ENCODE data around the gene TNFRSF25.
A peak's percentile ranks its signal among the peaks of the same experiment; 100 is the strongest.
"Not testable (repeated sequence)": the region's sequence is repeated elsewhere in the genome, so short reads cannot be mapped to it uniquely, and the experiment has no call there.

Gene TNFRSF25

DNA sequence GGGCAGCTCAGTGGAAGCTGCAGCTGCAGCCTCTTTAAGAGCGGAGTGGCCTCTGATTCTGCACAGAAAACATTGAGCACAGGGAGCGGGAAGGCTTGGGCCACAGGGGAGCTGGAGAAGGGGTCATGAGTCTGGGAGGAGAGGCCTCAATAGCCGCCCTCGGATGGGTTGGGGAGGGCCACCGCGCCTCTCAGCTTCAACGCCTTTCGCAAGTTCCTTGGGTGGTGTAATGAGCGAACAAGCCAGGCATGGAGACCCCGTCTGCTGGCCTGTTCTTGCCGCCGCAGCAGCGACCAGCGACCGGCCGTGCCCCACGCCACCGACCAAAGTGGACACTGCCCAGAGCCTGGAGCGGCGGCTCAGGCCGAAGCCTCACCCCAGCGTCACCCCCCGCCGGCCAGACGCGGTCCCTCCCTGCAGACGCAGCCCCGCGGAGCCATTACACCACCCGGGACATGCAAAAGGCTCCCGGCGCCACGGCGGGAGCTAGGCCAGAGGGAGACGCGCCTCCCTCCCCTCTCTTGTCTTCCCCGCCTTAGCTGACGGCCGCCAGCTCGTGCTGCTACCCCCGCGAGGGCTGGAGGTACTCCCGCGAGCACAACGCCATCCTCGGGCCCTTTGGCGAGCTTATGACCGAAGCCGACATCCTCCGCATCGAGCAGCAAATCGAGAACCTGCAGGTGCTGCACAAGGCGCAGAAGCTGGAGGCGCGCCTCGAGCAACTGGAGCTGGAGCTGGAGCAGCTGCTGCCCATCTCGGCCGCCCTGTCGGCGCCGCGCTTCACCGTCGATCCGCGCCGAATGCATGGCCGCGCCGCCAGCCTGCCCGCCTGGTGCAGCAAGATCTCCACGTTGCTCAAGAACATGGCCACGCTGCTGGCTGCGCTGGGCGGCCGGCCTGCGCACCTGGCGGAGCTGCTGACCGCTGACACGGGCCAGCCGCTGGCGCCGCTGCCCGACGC, 11.8 kb downstream of the TNFRSF25 start:
- DNase-seq (ENCODE audit: low spot score); FAIRE-seq: not testable (repeated sequence)

DNA sequence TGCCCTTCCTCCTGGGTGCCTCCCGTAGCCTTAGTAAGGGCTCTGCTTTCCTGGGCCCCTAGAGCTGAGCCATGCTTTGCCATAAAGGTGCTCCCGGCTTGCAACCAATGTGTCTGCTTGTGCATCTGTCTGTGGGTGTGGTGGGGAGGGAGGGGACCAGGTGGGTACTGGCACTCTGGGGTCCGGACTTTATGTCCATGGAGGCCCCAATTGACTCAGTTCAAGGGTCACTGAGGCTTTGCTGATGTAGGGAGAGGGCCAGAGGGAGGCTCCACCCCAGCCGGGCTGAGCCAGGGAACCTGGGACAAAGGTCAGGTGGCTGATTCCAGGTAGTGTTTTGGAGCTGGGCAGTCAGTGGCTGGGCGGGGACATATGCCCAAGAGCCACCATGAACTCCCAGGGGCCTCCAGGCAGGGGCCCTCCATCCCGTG, 15.0 kb downstream of the TNFRSF25 start:
- DNase-seq (ENCODE audit: low spot score) (no peak), FAIRE-seq (no peak)

DNA sequence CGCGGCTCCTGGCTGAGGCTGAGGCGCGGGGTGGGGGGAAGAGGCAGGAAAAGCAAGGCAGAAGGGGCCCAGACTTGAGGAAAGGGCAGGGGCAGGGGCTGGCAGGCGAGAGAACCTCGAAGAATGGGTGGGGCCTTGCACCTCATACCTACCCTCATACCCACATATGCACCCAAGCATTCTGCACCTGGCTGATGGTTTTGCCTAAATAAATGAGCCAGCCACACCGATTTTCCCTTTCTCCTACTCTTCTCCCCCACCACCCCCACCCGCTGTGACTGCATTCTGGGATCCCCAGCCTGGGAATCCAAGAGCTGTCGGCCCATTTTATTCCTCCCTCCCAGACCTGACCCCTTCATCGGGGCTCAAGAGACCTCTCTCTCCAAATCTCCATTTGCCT, 15.5 kb downstream of the TNFRSF25 start:
- not testable (repeated sequence) for DNase-seq (ENCODE audit: low spot score); FAIRE-seq

- no peak for FAIRE-seq
These were observed 15.9 kb downstream of the TNFRSF25 start for GRCh38 chr1:6450005-6450450.

GRCh38 chr1:6448749-6449631, 17.0 kb downstream of the TNFRSF25 start:
- DNase-seq (ENCODE audit: low spot score) (no peak), FAIRE-seq (peak; percentile 23)

More at GRCh38 chr1:6450005-6450450, 15.9 kb downstream of the TNFRSF25 start:
- DNase-seq (ENCODE audit: low spot score): no peak

DNA sequence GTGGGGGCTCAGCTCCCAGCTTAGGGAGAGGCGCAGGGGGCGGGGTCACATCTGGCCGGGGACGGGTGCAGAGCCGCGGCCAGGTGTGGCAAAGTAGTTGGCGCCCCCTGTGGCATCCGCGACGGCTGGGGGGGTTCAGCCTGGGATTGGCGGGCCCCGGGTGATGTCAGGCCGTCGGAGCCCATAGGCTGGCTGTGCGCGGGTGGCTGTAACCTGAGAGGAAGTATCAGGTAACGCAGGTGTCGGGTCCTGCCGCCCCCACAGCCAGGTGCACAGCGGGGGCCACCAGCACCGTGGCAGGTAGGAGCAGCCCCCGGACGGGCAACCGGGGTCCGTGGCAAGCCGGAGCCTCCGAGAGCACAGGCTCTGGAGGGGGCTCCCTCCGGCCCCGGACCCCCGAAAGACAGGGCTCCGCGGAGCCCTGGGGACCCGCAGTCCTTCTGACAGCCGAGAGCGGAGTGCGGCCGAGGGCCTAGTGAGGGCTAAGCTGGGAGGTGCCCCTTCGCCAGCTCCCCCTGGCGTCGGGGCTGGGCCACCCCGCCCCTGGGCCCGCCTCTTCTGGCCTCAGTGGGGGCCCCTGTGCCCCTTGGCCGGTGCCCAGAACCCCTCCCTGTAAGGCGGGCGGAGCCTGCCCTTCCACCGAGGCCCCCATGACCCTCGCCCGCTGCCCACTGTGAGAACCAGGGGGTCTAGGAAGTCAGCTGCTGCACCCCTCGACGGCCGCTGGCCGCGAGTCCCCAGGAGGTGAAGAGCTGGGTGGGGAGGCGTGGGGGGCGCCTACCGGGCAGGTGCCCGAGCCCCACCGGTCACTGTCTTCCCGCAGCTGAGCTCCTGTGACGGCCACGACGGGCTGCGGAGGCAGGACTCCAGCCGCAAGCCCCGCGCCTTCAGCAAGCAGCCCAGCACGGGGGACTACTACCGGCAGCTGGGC, 17.9 kb downstream of the TNFRSF25 start:
- FAIRE-seq: no peak
- no peak for DNase-seq (ENCODE audit: low spot score)

GRCh38 chr1:6447016-6447817, 18.8 kb downstream of the TNFRSF25 start:
- peak; percentile 87 for FAIRE-seq
- DNase-seq (ENCODE audit: low spot score): no peak

- FAIRE-seq: no peak
These were observed 19.3 kb downstream of the TNFRSF25 start for GRCh38 chr1:6446665-6447015.

GRCh38 chr1:6445929-6446328, 20.0 kb downstream of the TNFRSF25 start:
- FAIRE-seq: peak; percentile 93
- not testable (repeated sequence) for DNase-seq (ENCODE audit: low spot score)

More at GRCh38 chr1:6446665-6447015, 19.3 kb downstream of the TNFRSF25 start:
- DNase-seq (ENCODE audit: low spot score): no peak

GRCh38 chr1:6445062-6445763, 20.8 kb downstream of the TNFRSF25 start:
- FAIRE-seq (peak; percentile 94), DNase-seq (ENCODE audit: low spot score) (no peak)

- FAIRE-seq: no peak
These were observed 21.6 kb downstream of the TNFRSF25 start for GRCh38 chr1:6444377-6444776.

GRCh38 chr1:6443339-6444115, 22.4 kb downstream of the TNFRSF25 start:
- FAIRE-seq (no peak), DNase-seq (ENCODE audit: low spot score) (no peak)

More at GRCh38 chr1:6444377-6444776, 21.6 kb downstream of the TNFRSF25 start:
- DNase-seq (ENCODE audit: low spot score): no peak

DNA sequence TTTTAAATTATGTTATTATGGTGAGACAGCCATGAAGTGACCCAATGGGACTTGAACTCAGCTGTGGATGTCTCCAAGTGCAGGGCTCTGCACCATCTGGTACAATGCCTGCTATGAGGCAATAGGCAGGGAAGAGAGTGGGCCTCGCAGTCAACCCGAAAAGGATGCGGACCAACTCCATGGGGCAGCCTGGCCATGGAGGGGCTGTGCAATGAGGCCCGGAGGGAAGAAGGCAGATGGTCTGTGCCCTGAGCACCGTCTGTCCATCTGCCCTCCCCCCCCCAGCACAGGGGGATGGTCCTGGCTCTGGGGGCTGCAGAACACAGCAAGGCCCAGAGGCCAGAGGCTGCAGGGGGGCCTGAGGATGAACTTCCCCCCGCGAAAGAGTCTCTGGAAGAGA, 24.4 kb downstream of the TNFRSF25 start:
- DNase-seq (ENCODE audit: low spot score) (no peak), FAIRE-seq (no peak)

GRCh38 chr1:6440198-6441126, 25.5 kb downstream of the TNFRSF25 start:
- FAIRE-seq (peak; percentile 30), DNase-seq (ENCODE audit: low spot score) (peak; percentile 78)

GRCh38 chr1:6438047-6438525, 27.9 kb downstream of the TNFRSF25 start:
- peak; percentile 73 for DNase-seq (ENCODE audit: low spot score)

GRCh38 chr1:6437012-6437700, 28.8 kb downstream of the TNFRSF25 start:
- FAIRE-seq; DNase-seq (ENCODE audit: low spot score): not testable (repeated sequence)

More at GRCh38 chr1:6438047-6438525, 27.9 kb downstream of the TNFRSF25 start:
- FAIRE-seq: no peak

Measured in urothelium cell line (cell line).